GM19455 (cell line): Measurements from ENCODE around the gene ZFYVE1.

ENCODE experiments used
- ATAC-seq: cut with Tn5 transposase; IDR thresholded peaks from one replicate; pipeline ENCODE4 v1.9.1; 2021; ENCODE audit not compliant: unreplicated experiment

The ZFYVE1 gene

DNA sequence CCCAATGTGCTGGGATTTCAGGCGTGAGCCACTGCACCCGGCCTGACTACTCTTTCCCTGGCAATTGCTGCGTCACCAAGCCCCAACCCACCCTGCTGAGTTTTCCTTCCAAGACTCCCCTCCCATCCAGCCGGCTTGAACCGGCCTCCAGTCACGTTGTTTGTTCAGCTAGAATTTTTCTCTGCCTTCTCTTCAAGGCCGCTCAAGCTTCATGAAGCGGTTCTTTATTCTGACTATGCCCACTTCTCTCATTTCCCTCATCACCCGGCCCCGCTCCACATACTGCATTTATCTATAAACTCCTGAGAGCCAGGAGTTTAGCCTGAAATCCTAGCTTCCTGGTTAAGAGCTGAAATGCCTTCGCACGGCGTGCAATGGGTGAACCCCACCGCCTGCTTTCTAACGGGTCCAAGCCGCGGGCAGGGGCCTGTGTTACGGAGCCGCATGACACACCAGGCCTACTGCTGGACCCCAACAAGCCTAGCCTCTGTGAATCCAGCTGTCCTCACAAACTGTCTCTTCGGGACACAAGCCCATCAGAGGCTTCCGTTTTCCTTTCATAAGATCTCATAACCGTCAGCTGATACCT, 101.6 kb downstream of the ZFYVE1 start:
- ATAC-seq: no peak

- ATAC-seq: no peak
These were observed 102.6 kb downstream of the ZFYVE1 start for GRCh38 chr14:72924337-72924736.

DNA sequence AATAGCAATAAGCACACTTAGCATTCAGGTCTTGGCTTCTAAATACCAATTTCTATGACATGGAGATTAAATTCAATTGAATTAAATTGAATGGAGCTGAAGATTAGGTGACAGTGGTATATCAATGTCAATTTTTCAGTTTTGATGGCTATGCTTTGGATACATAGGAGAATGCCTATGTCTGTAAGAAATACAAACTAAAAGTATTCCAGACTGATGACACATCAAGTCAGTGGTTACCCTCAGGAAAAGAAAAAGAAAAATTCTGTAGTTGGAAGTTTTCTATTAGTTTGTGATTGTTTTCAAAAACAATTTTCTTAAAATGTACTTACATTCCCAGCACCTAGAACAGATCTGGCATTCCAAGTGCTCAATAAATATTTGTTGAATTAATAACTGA, 105.5 kb downstream of the ZFYVE1 start:
- ATAC-seq: no peak

GRCh38 chr14:72920008-72920407, 106.9 kb downstream of the ZFYVE1 start:
- no peak for ATAC-seq
